Heart left ventricle (tissue), 13 donors: ENCODE data around the gene FREM1.

Experiments
- CTCF ChIP-seq, 12 donors: fragments of 200-600 bp; sonication (generic) in 4 of 12; IDR thresholded peaks; one replicate each; pipeline versions ENCODE4 v1.5.0 to v1.8.0; 2018 to 2022; ENCODE audit warnings: antibody characterized with exemption in 12 of 12, mild to moderate bottlenecking in 5 of 12
- POLR2A ChIP-seq, 2 donors: fragments of 450-650 bp; IDR thresholded peaks; one replicate each; pipeline ENCODE4 v1.6.1; 2017; ENCODE audit warnings: antibody characterized with exemption in 2 of 2, mild to moderate bottlenecking in 2 of 2, moderate library complexity in 2 of 2
- donor health status: ischemic (EF 13 %, LVEDD 7.1; RV severe dilation, severe dysfunction).
- donor health status: DM: no; HTN: yes; CAD: no.
- donor health status: DM: no; HTN: no; CAD: no.
- donor health status: ischemic (EF 25% LVEDD 6.9; RV normal size, moderate dysfunction).
- donor health status: ischemic (EF 25% LVEDD 5.7; RV mildly dilated, moderate dysfunction).
- donor health status: ischemic (EF 35%, LVEDD 5.7; RV mildly dilated, moderate dysfunction).
- donor health status: nonischemic (EF 11% LVEDD 7.7; RV severe dilation, severe dysfunction).
- donor health status: DM: yes; HTN: yes; CAD: no.
- donor health status: PGD.
- donor health status: ischemic (EF 29% LVEDD 5.4; RV normal size, mild dysfunction).
- donor health status: nonischemic (EF 23%, LVEDD 6.1; RV moderate dilation, normal function).

- no peak for TF ChIP-seq CTCF (IDR thresholded peaks at IDR 0.05)
- no peak for TF ChIP-seq POLR2A (IDR thresholded peaks at IDR 0.05)
These were observed 2.6 kb upstream of the FREM1 start for GRCh38 chr9:14912859-14913258.
